HEK293 (cell line): Measurements from ENCODE around the gene DHX38.

Experiments used
- ATF2 ChIP-seq: fragments of 450-650 bp; formaldehyde crosslinking; IDR thresholded peaks from 2 replicates; pipeline ENCODE4 v1.5.1; 2016; ENCODE audit warnings: missing biosample characterization, missing genetic modification characterization, low read depth
- BCL11B ChIP-seq: fragments of 450-650 bp; formaldehyde crosslinking; IDR thresholded peaks from 2 replicates; pipeline ENCODE4 v1.5.1; 2016; ENCODE audit warnings: low read depth, missing biosample characterization, missing genetic modification characterization
- ZBTB21 ChIP-seq: fragments of 450-650 bp; formaldehyde crosslinking; IDR thresholded peaks from 2 replicates; pipeline ENCODE4 v1.5.1; 2017; ENCODE audit warnings: missing biosample characterization, missing genetic modification characterization

DNA sequence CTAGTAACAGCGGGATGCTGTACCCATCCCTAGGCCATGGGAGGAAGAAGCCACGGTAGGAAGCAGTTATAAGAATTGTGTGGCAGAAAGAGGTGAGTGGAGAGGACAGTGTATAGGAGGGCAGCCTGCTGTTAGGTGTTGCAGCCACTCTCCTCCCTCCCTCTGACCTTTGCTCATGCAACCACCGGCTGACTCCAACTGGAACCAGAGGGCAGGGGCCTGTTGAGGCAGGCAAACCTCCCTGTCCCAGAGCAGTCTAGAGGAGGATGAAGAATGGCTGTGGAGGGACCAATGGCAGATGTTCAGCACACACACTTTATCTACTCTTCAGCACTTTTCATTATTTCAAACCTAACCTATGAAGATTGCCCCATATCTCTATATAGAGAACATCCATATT, 2.4 kb upstream of the DHX38 start:
- TF ChIP-seq ZBTB21 (tag by site-specific recombination) (no peak), BCL11B (tag by site-specific recombination) (no peak), ATF2 (tag by site-specific recombination) (no peak)
